Measurements from ENCODE around the gene TKT.

Gene TKT

GRCh38 chr3:53239800-53240199, 16.0 kb downstream of the TKT start:
- no peak for DNase-seq

- DNase-seq, result no peak
Measured at GRCh38 chr3:53238886-53239285, 16.9 kb downstream of the TKT start.

GRCh38 chr3:53238051-53238850, 17.6 kb downstream of the TKT start:
- DNase-seq, result no peak

- peak; percentile 52 for DNase-seq
Measured at GRCh38 chr3:53236112-53236841, 19.5 kb downstream of the TKT start.

- DNase-seq, result no peak
Measured at GRCh38 chr3:53235545-53235944, 20.3 kb downstream of the TKT start.

GRCh38 chr3:53234841-53235232, 21.0 kb downstream of the TKT start:
- no peak for DNase-seq

GRCh38 chr3:53234130-53234840, 21.5 kb downstream of the TKT start:
- DNase-seq, result no peak

- DNase-seq, result no peak
Measured at GRCh38 chr3:53232641-53233377, 23.0 kb downstream of the TKT start.

- no peak for DNase-seq
Measured at GRCh38 chr3:53231532-53232511, 24.0 kb downstream of the TKT start.

GRCh38 chr3:53230789-53231188, 25.0 kb downstream of the TKT start:
- no peak for DNase-seq

GRCh38 chr3:53230041-53230621, 25.7 kb downstream of the TKT start:
- DNase-seq, result no peak

GRCh38 chr3:53229606-53230005, 26.2 kb downstream of the TKT start:
- DNase-seq, result no peak

GRCh38 chr3:53229171-53229570, 26.7 kb downstream of the TKT start:
- no peak for DNase-seq

GRCh38 chr3:53227993-53228885, 27.6 kb downstream of the TKT start:
- no peak for DNase-seq

- no peak for DNase-seq
Measured at GRCh38 chr3:53226841-53227407, 28.9 kb downstream of the TKT start.

GRCh38 chr3:53226142-53226840, 29.5 kb downstream of the TKT start:
- DNase-seq, result no peak

GRCh38 chr3:53225651-53226050, 30.2 kb downstream of the TKT start:
- DNase-seq, result no peak

GRCh38 chr3:53225181-53225580, 30.6 kb downstream of the TKT start:
- no peak for DNase-seq

GRCh38 chr3:53224536-53224935, 31.3 kb downstream of the TKT start:
- DNase-seq, result no peak
